SIG-M5 treated with dmso at 0.1 percent for 504 hours (cell line): ENCODE measurements around the gene WWOX.

Experiments used
- DNase-seq: peaks from one replicate; lab custom pipeline; 2025; ENCODE audit not compliant: unreplicated experiment; lab: John Stamatoyannopoulos, UW

WWOX gene

DNA sequence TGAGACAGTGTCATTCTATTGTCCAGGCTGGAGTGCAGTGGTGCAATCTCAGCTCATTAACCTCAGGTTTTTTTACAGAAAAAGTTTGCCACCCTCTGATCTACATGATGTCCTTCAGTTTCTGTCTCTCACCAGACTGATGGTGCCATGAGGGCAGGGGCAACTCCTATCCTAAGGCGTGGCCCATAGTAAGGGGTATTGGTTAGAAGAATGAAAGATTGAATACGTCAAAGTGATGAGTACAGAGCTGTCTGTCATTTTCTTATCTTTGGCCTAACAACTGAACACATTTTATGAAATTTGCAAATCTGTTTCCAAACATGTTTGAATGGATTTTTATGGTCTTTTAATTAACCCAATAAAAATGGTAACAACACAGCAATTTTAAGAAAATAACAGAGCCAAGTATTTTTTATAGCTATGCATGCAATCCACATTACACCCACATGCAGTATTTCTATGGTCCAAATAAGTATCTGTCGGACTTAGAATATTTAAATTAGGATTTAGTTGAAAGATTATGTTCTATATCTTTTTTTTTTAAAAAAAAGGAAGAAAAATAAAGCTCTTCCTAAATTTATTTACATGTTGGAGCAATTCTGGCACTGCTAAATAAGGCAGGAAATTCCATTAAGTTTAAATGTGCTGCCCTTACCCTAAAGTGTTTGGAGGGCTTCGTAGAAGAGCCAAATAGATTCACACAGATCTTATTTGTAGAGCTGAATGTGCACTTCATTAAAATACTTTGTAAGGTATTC is 192.8 kb downstream of the WWOX start:
- DNase-seq: no peak

DNA sequence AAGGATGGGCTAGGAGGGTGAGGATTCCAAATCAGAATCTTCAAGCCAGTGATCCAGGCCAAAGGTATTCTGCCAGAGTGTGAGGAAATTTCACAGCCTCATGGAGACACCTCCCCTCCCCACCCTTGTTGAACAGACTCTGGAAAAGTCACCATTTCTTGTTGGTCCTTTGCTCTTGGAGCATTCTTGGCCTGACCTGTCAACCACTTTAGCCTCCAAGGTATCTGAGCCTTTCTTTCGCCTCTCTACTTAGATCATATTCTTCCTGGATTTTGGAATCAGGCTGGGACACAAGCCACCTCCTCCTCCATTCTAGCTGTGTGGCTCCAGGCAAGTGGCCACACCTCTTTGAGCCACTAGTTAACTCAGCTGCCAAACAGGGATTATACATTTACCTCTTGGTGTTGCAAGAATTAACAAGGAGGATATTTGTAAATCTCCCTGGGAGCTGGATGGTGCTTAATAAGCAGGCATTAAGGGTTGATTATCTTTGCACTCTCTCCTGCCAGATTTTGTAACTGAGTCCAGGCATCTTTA is 193.5 kb downstream of the WWOX start:
- no peak for DNase-seq

DNA sequence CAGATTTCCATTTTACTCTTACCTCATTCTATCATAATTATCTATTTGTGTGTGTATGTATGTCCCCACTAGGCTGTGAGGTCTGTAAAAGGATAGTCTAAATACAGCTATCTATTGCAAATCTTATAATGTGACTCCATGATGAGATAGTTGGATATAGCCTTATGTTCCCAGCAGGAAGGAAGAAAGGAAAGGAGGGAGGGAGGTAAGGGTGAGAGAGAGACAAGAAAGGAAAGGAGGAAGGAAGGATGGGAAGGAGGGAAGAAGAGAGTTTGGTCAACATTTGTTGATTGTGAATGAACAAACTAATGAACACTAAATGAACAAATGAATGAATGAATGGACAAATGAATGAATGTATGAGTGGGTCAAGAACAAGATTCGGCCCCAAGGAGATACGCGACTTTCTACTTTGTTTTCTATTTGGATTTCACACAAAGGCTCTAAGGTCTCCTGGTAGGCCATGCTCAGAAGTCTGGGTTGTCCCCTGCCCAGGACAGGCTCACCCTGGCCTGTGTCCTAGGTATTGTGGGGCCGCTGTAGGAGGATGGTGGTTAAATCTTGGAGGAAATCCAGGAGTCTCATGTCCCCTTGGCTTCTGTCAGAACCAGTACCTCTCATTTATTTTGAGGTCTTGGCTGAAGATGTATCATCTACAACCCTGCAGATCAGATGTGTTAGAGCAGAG is 195.2 kb downstream of the WWOX start:
- no peak for DNase-seq

DNA sequence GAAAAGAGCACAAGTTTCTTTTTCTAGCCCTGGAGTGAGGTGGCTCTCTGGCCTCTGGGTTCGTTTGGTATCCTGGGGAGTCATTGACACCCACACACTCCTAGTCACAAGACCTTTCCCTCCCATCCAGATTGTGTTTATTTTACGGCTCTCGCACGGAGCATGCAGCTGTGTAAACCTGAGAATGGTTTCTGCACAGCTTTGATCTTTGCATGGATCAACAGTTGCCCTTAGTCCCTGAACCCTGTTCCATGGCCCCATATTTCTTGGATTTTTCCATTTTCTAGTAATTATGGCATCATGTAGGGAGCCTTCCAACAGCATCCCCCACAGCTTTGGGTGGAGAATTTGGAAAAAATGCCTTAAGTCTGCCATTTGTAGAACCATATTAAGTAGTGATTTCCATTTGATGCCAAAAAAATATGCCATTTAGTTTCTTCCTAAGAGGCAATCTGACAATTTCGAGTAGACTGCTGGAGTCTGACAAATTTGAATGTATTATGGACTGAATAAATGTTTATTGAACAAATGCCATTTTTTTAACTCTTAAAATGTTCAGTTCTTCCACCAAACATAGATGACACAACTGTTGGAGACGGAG is 197.7 kb downstream of the WWOX start:
- no peak for DNase-seq

DNA sequence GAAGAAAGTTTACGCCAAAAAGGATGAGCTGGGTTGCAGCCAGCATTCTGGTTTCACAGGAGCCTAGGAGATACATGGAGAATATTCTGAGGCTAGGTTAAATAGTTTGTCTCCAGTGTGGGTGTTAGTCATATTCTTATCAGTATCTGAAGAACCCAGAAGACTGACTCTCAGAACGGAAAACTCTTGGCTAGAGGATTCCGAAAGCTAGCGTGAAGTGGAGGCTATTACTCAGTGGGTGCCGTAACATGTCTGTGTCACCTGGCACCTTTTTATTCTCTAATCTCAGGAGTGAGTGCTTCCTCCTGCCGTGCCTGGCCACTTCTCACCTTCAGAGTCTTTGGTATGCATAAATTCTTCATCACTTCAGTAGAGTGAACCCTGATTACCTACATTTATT is 199.5 kb downstream of the WWOX start:
- DNase-seq: no peak

DNA sequence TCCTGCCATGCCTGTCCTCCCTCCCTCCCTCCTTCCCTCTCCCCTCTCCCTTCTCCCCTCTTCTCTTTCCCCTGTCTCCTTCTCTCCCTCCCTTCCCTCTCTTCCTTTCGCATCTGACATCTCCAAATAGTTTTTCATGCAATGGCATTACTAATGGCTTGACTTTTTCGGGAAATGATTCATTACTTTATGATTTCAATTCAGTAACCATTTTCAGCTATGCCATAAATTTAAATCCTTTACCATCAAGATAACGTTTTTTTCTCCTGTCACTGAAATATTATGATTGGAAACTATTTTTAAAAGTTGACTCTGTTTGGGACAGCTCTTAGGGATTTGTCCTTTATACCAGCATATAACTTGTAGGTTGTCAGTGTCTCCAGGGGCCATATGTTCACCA is 201.0 kb downstream of the WWOX start:
- no peak for DNase-seq

DNA sequence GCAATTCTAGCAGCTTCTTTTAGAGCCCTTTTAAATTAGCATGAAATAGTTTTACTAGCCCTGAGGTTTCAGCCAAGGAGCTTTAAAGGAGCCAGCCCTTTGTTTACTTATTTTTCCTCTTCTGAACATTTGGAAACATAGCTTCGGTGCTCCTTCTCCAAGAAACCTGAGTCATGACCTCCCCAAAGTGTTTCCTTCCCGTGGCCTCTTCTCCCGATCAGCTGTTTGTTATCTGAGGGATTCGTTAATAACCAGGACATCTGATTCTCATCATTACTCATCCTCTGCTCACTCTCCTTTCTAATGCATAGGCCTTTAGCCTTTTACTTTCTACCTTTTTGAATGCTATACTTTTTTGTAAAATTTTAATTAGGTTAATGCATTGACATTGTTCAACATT is 204.5 kb downstream of the WWOX start:
- DNase-seq: no peak

DNA sequence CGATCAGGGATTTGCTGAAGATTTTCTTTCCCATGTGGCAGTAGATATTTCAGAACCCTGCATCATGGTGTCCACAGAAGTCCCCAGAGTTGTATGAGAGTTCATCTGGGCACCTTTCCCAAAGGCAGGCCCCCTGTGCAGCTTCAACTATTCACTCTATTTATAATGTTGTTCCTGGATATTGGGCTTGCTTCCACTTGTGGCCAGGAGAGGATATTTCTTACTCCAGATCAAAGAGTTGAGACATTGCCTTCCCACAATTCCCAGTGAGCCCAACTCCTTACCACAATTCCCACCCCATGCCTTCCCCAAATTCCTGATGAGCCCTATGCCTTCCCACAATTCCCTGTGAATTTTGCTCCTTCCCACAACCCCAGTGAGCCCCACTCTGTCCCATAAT is 206.9 kb downstream of the WWOX start:
- no peak for DNase-seq

DNA sequence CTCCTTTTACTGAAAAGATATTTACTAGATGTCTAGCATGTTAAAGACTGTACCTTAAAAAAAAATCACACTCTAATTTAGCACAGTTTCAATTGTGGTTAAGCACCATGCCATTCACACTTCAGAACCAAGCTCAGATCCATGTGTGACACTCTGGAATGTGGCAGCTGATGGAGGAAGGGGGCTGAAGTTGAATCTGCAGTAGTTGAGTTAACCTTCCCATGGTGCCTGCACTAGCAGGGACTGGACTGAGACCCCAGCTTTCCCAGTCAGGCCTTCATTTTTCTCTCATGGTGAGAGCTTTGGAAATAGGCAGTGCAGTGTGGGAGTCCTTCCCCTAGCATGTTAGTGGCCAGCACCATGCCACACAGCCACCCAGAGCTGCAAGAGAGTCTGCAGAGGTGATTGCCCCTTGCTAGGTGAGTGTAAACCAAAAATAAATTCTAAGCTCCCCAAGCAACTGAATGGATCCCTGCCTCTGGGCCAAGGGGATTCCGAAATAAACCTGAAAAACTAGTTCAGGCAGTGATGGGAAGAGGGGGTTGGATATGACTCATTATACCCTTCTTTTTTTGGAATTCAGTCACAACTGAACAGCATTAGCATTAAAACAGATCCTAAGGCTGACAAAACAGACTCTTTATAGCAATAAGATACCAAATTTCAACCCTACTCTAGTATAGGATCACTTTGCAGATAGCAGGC is 208.5 kb downstream of the WWOX start:
- no peak for DNase-seq

DNA sequence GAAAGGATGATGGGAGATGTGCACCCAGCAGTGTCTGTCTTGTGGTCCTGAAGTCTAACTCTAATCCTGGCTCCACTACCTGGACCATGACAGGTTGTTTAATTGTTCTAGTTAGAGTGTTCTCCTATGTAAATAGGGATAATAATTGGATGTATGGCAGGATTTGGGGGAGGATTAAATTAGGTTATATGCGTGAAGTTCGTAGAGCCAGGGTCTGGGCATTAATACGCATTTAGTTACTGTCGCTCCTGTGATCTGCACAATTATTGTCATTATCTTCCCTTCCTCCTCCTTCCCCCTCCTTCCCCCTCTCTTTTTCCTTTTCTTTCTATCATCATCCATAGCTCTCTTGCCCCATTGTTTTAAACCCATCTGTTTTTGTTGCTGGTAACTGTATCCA is 210.3 kb downstream of the WWOX start:
- DNase-seq: no peak

DNA sequence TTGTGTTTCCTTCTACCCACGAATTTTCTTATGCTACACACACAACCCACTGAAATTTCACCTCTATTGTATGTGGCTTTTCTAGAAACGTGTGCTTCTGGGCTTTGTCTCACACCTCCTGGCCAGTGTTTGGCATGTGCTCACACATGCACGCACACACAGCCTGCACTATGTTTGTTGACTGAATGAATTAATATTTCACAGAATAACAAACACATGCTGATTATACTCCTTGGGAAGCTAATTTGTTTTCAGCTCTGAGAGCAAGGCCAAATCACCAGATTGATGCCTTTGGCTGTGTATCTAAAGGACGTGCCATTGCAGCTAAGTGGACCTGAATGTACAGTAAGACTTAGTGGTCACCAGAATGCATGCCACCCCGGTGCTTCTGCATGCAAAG is 210.7 kb downstream of the WWOX start:
- no peak for DNase-seq

DNA sequence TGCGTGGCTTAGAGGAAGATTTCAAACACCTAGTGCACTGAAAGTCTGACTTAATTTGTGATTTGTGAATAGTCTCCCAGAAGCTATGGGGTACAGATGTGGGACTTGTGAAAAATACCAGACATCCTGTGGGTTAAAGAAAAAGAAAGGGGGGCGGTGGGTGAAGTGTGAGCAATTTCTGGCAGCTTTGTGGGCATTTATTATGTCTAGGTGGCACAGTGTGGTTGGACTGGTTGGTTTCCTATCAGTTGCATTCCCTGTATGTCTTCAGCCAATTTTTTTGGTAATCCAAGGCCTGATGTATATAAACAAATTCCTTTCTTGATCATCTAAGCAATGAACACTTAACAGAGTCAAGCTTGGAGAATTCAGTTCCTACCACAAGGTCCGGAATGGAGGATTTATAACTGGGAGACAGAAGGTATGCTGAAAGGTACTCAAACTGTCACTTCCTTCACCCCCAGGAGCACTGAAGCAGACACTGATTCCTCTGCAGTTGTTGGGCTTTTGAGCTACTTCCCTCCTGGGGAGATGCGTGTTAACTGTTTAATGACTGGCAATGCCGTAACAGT is 211.6 kb downstream of the WWOX start:
- DNase-seq: no peak

DNA sequence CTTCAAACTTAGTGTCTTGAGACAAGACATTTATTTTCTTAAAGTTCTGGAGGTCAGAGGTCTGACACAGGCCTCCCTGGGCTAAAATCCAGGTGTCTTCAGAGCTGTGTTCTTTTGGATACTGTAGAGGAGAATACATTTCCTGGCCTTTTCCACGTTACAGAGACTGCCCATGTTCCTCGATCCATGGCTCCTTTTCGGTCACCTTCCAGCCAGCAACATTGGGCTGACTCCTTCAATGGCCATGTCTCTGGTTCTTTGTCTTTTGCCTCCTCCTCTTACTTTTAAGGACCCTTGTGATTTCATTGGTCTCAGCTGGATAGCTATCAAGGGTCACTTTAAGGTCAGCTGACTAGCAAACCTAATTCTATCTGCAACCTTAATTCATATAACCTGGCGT is 212.4 kb downstream of the WWOX start:
- no peak for DNase-seq

DNA sequence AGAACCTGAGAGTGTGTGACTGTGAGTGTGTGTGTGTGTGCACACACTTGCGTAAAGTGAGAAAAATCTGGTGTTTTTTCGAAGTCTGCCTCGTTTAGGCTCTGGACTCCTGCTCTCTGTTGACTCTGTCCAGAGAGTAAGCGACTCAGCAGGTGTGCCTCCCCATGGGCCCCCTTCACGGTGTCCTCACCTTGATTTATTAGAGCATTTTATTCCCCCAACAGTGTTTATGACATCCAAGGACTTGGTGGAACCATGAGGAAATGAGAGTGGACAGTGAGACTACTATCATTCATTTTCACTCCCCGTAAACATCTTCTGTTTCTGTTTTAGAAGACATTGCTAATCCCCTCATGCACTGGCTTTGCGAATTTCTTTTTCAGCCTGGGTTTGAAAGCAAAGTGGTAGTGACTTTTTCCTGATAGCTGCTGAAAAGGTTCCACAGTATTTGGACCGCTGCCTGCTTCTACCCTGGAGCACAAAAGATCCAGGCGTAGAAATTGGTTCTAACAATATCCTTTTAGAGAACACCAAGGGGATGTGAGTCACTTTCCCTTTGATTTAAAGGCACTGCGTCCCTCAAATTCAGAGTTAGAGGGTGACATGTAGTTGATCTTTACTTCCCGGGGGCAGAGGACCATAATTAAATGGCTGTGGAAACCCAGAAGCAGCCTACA is 218.2 kb downstream of the WWOX start:
- DNase-seq: no peak

DNA sequence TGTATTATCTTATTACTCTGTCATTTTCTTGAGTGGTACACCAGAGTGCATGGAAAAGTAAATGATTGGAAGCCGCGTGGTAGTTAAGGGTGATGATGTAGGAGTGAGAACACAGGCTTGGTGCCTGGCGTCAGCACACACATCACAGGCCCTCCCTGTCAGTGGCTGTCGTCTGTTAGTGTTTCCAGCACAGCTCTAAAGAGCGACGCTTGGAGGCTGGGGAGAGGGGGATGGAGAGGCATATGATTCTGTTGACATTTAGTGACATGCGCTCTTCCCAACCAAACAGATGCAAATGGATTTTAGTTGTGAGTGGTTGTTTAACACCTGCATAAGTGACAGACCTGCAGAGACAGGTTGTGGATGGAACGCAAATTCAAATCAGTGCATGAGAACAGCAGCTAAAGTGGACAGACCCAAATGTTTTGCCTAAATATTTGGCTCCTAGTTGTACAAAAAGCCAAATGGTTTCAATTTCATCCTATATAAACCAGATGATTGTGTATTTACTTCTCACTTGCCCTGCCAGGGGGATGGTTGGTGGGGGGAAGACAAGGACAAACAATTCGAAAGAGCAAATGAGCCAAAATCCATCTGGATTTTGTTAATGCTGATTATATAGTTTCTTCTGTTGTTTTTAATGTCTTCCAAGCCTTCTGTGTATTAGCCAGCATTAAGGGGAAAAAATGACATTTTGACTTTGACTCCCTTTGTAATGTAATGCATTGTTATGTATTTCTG is 222.3 kb downstream of the WWOX start:
- no peak for DNase-seq

DNA sequence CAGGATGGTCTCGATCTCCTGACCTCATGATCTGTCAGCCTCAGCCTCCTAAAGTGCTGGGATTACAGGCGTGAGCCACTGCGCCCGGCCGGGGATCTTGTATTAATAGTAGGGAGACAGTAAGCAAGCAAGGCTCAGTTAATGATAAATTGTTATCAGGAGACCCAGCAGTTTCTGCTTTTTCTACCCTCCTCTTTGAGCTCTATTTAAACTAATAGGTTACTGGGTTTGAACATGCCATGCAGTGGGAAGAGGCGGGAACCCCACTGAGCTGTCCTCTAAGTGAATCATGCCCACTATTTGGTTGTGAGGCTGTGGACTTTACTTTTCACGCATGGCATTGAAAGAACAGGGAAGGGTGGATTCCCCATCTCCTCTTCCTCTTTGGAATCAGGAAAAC is 223.9 kb downstream of the WWOX start:
- no peak for DNase-seq

DNA sequence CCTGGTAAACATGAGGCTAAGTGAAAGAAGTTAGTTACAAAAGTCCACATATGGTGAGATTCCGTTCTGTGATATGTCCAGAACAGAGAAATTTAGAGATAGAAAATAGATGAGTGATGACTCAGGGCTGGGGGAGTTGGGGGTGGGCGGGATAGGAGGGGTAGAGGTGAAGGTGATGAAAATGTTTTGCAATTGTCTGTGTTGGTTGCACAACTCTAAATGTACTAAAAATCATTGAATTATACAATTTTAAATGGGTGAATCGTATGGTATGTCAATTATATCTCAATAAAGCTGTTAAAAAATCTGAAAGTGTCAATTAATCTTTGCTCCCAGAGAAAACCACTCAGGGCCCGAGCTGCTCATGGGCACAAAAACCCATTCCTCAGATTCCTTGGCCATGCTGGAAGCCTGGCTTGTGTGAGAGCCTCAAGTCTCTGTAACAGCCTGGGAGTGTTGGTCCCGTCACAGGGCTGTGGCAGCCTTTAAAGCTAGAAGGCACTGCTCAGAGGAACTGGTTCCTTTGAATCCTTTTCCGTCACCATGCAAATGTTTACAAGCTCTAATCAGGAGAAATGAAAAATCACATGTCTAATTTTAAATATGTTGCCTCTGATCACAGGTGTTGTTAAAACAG is 225.3 kb downstream of the WWOX start:
- no peak for DNase-seq

DNA sequence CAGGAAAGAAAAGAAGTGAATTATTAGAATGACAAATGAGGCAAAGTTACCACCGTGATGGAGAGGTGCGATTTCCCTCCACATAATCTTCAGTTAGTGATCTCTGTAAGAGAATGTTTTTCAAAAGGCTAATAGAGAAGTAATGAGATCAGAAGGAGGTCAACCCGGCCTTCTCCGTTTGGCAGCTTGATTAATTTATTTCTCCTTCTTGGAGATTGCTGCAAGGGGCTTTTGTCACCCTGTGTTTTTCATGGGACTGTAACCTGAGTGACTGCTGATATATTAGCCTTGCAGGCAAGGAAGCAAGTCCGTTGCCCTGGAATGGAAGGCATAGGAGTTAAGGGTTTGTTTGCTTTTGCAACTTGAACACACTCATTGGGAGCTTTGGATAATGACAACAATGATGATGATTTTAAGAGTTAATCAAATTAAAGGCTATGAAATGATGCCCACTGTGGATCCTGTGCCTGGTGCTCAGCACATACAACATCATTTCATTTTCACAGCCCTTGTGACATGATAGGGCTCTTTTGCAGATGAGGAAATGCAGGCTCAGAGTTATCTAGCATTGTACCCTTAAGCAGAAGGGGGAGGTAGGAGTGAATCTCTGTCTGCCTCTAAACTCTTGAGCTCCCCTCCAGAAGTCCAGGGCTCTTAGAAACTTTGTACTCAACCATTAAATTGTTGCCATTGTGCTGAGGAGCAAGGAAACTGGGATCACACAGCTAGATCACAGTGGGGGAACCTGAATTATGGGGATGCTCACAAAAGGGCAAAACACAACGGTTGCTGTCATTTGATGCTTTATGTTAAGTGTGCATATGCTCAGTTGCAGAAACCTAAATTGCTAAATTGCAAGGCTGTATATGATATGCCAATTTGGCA is 226.3 kb downstream of the WWOX start:
- DNase-seq: no peak

DNA sequence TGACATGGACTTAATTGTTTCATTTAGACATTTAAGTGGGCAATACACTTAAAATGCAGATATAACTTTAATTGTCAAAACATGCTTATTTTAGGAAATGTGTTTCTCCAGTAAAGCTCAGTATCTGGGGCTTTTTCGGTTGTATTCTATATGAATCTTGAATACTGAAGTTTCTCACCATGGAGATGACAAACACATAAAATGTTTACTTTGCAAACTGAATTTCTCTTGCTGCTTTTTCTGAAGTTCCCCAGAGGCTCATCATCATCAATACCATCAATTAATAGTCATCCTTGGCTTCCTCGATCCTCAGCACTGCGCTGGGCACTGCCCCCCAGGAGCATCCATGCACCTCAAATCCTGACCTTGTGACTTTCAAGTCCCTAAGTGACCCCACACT is 227.3 kb downstream of the WWOX start:
- DNase-seq: no peak
